ENCODE data around the gene NOC3L.

NOC3L gene

GRCh38 chr10:94333051-94333450 lies 29.7 kb downstream of the NOC3L start:
- Histone ChIP-seq H3K27ac (ENCODE audit: low read depth, low read length) (no peak overlapping the region), H3K9me3 (ENCODE audit: control insufficient read depth, insufficient read depth, low read length) (no peaks in the 10 kb centered on the region), H3K36me3 (ENCODE audit: control insufficient read depth, low read length) (peaks cover 84% of the 10 kb centered on the region), H3K4me3 (ENCODE audit: low read length) (no peak overlapping the region), H3K79me2 (ENCODE audit: control insufficient read depth, low read length) (no peaks in the 10 kb centered on the region; the same call in 1 of the 2 replicates), H3F3A (ENCODE audit: control insufficient read depth, insufficient read depth) (no peaks in the 10 kb centered on the region), H3K4me1 (ENCODE audit: control insufficient read depth, low read length) (no peaks in the 10 kb centered on the region), H3K27me3 (ENCODE audit: control insufficient read depth, low read length) (no peaks in the 10 kb centered on the region), H3K9me2 (replicated peaks; ENCODE audit: control insufficient read depth, low read length) (no peaks in the 10 kb centered on the region), H4K20me1 (ENCODE audit: control insufficient read depth, insufficient read depth, low read depth, low read length) (no peaks in the 10 kb centered on the region), H3K4me2 (ENCODE audit: low read length) (no peak overlapping the region)
- no peak for TF ChIP-seq EZH2phosphoT487 (IDR thresholded peaks at IDR 0.05; ENCODE audit: borderline replicate concordance, low read length)
- TF ChIP-seq CTCF (IDR thresholded peaks at IDR 0.05; ENCODE audit: low read depth, low read length, poor library complexity, severe bottlenecking) = no peak

DNA sequence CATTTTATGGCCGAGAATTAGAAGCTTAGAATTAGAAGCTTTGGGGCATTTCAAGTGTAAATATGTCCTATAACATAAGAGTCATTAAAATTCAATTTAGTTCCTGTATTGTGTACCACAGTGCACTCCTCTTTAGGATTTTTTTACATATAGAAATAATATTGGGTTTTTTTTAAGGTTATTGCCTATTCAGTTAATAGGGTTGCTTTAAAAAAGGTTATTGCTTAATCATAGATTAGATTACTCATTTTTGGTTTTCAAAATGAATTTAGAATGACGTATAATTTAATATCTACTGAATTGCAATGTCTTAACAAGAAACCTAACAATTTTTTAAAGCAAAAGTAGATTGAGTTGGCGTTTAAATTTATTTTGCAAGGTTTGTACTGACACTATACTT lies 34.1 kb downstream of the NOC3L start:
- Histone ChIP-seq H3K27me3 (ENCODE audit: control insufficient read depth, low read length) (no peaks in the 10 kb centered on the region), H3K36me3 (ENCODE audit: control insufficient read depth, low read length) (peaks cover 78% of the 10 kb centered on the region), H3K4me3 (ENCODE audit: low read length) (no peak overlapping the region), H3K4me1 (ENCODE audit: control insufficient read depth, low read length) (no peaks in the 10 kb centered on the region), H3K27ac (ENCODE audit: low read depth, low read length) (no peak overlapping the region), H3K9me2 (replicated peaks; ENCODE audit: control insufficient read depth, low read length) (no peaks in the 10 kb centered on the region), H3K79me2 (ENCODE audit: control insufficient read depth, low read length) (no peaks in the 10 kb centered on the region; the same call in 1 of the 2 replicates), H4K20me1 (ENCODE audit: control insufficient read depth, insufficient read depth, low read depth, low read length) (0 out of 2 replicates have a peak, but pooled peaks cover under 1% of the 10 kb centered on the region), H3F3A (ENCODE audit: control insufficient read depth, insufficient read depth) (no peaks in the 10 kb centered on the region), H3K4me2 (ENCODE audit: low read length) (no peak overlapping the region), H3K9me3 (ENCODE audit: control insufficient read depth, insufficient read depth, low read length) (no peaks in the 10 kb centered on the region)
- TF ChIP-seq EZH2phosphoT487 (IDR thresholded peaks at IDR 0.05; ENCODE audit: borderline replicate concordance, low read length) = no peak
- no peak for TF ChIP-seq CTCF (IDR thresholded peaks at IDR 0.05; ENCODE audit: low read depth, low read length, poor library complexity, severe bottlenecking)

DNA sequence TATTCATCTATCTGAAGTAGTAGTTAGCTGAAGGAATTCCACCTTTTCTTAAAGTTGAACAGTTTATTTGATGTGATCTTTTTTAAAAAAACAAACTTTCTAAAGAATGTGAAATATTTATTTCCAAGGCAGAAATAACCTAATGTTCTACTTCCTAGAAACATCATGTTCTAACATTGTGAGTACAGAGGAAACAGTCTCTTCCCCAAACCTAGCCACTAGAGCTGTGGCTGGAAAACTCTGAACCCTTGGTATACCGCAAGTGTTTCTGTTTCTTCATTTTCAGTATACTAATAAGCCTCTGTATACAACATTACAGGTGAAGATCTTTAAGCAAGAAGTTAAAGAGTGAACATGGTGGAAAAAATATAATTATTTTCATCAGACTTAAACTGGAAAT lies 35.1 kb downstream of the NOC3L start:
- Histone ChIP-seq H3K79me2 (ENCODE audit: control insufficient read depth, low read length) (no peaks in the 10 kb centered on the region; the same call in 1 of the 2 replicates), H3K27me3 (ENCODE audit: control insufficient read depth, low read length) (no peaks in the 10 kb centered on the region), H3K4me2 (ENCODE audit: low read length) (no peak overlapping the region), H3K4me3 (ENCODE audit: low read length) (no peak overlapping the region), H3K27ac (ENCODE audit: low read depth, low read length) (no peak overlapping the region), H3K36me3 (ENCODE audit: control insufficient read depth, low read length) (peaks cover 79% of the 10 kb centered on the region), H4K20me1 (ENCODE audit: control insufficient read depth, insufficient read depth, low read depth, low read length) (peaks cover 7% of the 10 kb centered on the region; the same call in 1 of the 2 replicates), H3K4me1 (ENCODE audit: control insufficient read depth, low read length) (no peaks in the 10 kb centered on the region), H3F3A (ENCODE audit: control insufficient read depth, insufficient read depth) (no peaks in the 10 kb centered on the region), H3K9me3 (ENCODE audit: control insufficient read depth, insufficient read depth, low read length) (no peaks in the 10 kb centered on the region), H3K9me2 (replicated peaks; ENCODE audit: control insufficient read depth, low read length) (no peaks in the 10 kb centered on the region)
- TF ChIP-seq EZH2phosphoT487 (IDR thresholded peaks at IDR 0.05; ENCODE audit: borderline replicate concordance, low read length) (no peak), CTCF (IDR thresholded peaks at IDR 0.05; ENCODE audit: low read depth, low read length, poor library complexity, severe bottlenecking) (no peak)
